Measurements from ENCODE around the gene CYP39A1.

Gene CYP39A1

DNA sequence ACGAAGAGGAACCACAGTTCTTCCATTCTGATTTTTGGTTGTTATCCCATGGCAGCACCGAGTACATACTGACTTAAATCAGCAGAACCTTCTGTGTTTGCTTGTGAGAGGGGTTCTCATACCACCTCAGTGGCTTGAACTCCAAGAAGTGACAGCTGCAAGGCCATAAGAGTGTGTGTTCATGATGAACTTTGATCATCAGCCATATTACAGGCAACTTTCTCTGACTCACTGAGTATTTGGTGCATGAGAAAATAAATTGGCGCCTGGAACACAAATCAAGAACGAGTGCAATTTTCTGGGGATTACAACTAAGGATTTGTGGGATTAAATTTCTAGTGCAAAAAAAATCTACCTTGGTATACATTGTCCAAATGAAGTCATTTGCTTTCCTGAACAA is 68.9 kb downstream of the CYP39A1 start:
- Histone ChIP-seq H4K8ac (ENCODE audit: low read depth, low read length) (no peak overlapping the region), H3K4ac (ENCODE audit: low read depth, low read length) (no peak overlapping the region), H3K18ac (ENCODE audit: low read length) (no peak overlapping the region), H3K9ac (ENCODE audit: low read length) (no peak overlapping the region), H3K4me2 (ENCODE audit: low read length) (no peak overlapping the region), H3K27ac (ENCODE audit: low read depth, low read length) (no peak overlapping the region), H3K27me3 (ENCODE audit: insufficient read depth, low read length) (no peaks in the 10 kb centered on the region), H3K9me3 (ENCODE audit: insufficient read depth, low read depth, low read length) (no peaks in the 10 kb centered on the region), H3K36me3 (ENCODE audit: control insufficient read depth in 1 of 2, insufficient read depth in 2 of 2, low read length in 2 of 2) (no peaks in the 10 kb centered on the region), H2BK5ac (ENCODE audit: low read depth, low read length, poor library complexity) (no peak overlapping the region), H3K4me1 (ENCODE audit: control insufficient read depth in 1 of 2, insufficient read depth in 2 of 2, low read length in 2 of 2) (no peaks in the 10 kb centered on the region), H3K14ac (ENCODE audit: low read length) (no peak overlapping the region), H3K79me1 (ENCODE audit: low read length) (no peaks in the 10 kb centered on the region), H2BK120ac (ENCODE audit: insufficient read depth, low read length, poor library complexity) (no peak overlapping the region), H2AK5ac (ENCODE audit: low read length) (no peak overlapping the region), H2AFZ (ENCODE audit: insufficient read depth, low read length, poor library complexity) (no peak overlapping the region), H2BK12ac (ENCODE audit: low read length) (no peak overlapping the region), H3K79me2 (ENCODE audit: control insufficient read depth, insufficient read depth, low read length, poor library complexity) (no peaks in the 10 kb centered on the region), H4K12ac (ENCODE audit: low read depth, low read length) (no peak overlapping the region), H3K4me3 (ENCODE audit: low read depth, low read length) (no peak overlapping the region), H4K91ac (ENCODE audit: low read depth, low read length) (no peak overlapping the region), H3K23ac (ENCODE audit: low read length) (no peak overlapping the region)
- WGBS (ENCODE audit: extremely low coverage, insufficient coverage, insufficient read length): no CpG with 5 or more reads among the region's 4 CpGs
- DNase-seq: no peak

DNA sequence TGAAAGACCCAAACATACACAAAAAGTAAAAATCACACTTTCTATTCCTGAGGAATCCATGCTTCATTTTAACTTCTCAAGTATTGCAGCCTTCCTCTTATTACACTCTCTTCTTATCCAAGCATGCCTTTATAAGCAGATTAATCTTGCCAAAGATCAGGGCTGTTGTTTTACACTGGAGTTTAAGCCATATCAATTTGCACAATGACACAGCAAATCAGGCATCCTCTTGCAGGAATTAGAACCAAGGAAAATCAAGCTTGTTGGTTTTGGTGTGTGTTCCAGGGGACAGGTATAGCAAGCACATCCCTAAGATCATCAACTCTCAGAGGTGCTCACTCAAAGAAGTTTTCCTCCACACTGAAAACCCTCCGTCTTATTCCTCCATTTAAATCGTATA is 69.5 kb downstream of the CYP39A1 start:
- H2AK5ac ChIP-seq (ENCODE audit: low read length): no peak overlapping the region
- no peaks in the 10 kb centered on the region for H3K4me1 ChIP-seq (ENCODE audit: control insufficient read depth in 1 of 2, insufficient read depth in 2 of 2, low read length in 2 of 2)
- no peak overlapping the region for H2BK5ac ChIP-seq (ENCODE audit: low read depth, low read length, poor library complexity)
- H3K9ac ChIP-seq (ENCODE audit: low read length): no peak overlapping the region
- no peaks in the 10 kb centered on the region for H3K79me2 ChIP-seq (ENCODE audit: control insufficient read depth, insufficient read depth, low read length, poor library complexity)
- no peak overlapping the region for H4K12ac ChIP-seq (ENCODE audit: low read depth, low read length)
- no peaks in the 10 kb centered on the region for H3K36me3 ChIP-seq (ENCODE audit: control insufficient read depth in 1 of 2, insufficient read depth in 2 of 2, low read length in 2 of 2)
- no peak overlapping the region for H3K23ac ChIP-seq (ENCODE audit: low read length)
- H3K4me2 ChIP-seq (ENCODE audit: low read length): no peak overlapping the region
- no peak overlapping the region for H3K4me3 ChIP-seq (ENCODE audit: low read depth, low read length)
- no peak overlapping the region for H3K4ac ChIP-seq (ENCODE audit: low read depth, low read length)
- H3K9me3 ChIP-seq (ENCODE audit: insufficient read depth, low read depth, low read length): no peaks in the 10 kb centered on the region
- H2BK120ac ChIP-seq (ENCODE audit: insufficient read depth, low read length, poor library complexity): no peak overlapping the region
- H2BK12ac ChIP-seq (ENCODE audit: low read length): no peak overlapping the region
- H3K14ac ChIP-seq (ENCODE audit: low read length): no peak overlapping the region
- no peaks in the 10 kb centered on the region for H3K79me1 ChIP-seq (ENCODE audit: low read length)
- no peak overlapping the region for H3K18ac ChIP-seq (ENCODE audit: low read length)
- H4K8ac ChIP-seq (ENCODE audit: low read depth, low read length): no peak overlapping the region
- H3K27me3 ChIP-seq (ENCODE audit: insufficient read depth, low read length): no peaks in the 10 kb centered on the region
- no peak for DNase-seq
- WGBS (ENCODE audit: extremely low coverage, insufficient coverage, insufficient read length): no CpG with 5 or more reads among the region's 2 CpGs
- no peak overlapping the region for H4K91ac ChIP-seq (ENCODE audit: low read depth, low read length)
- no peak overlapping the region for H3K27ac ChIP-seq (ENCODE audit: low read depth, low read length)
- H2AFZ ChIP-seq (ENCODE audit: insufficient read depth, low read length, poor library complexity): no peak overlapping the region

DNA sequence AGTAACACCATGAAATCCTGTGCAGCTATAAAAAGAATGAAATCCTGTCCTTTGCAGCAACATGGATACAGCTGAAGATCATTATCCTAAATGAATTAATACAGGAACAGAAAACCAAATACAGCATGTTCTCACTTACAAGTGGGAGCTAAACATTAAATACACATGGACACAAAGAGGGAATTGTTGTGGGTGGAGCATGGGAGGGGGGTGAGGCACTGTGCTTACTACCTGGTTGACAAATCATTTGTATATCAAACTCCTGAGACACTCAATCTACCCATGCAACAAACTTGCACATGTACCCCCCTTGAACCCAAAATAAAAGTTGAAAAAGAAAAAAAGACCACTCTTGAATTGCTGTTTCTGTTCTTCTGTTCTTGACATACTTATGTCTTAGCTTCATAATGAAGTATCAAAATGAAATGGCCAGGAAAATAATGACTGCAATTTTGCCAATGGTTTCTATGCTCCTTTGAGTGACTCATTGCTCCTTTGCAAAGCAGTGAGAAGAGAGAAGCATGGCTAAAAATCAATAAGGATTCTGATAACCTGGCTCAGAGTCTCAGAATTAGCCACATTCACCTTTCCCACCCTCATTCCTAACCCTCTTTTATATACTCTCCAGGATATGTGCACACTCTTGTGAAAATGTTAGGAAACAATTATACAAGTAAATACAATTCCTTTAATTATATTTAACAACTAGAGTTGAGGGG is 71.0 kb downstream of the CYP39A1 start:
- DNase-seq: no peak
- Histone ChIP-seq H3K14ac (ENCODE audit: low read length) (no peak overlapping the region), H2AFZ (ENCODE audit: insufficient read depth, low read length, poor library complexity) (no peak overlapping the region), H4K8ac (ENCODE audit: low read depth, low read length) (no peak overlapping the region), H3K4me2 (ENCODE audit: low read length) (no peak overlapping the region), H3K27me3 (ENCODE audit: insufficient read depth, low read length) (no peaks in the 10 kb centered on the region), H3K27ac (ENCODE audit: low read depth, low read length) (no peak overlapping the region), H2BK12ac (ENCODE audit: low read length) (no peak overlapping the region), H3K23ac (ENCODE audit: low read length) (no peak overlapping the region), H3K9ac (ENCODE audit: low read length) (no peak overlapping the region), H3K79me2 (ENCODE audit: control insufficient read depth, insufficient read depth, low read length, poor library complexity) (no peaks in the 10 kb centered on the region), H4K12ac (ENCODE audit: low read depth, low read length) (no peak overlapping the region), H3K36me3 (ENCODE audit: control insufficient read depth in 1 of 2, insufficient read depth in 2 of 2, low read length in 2 of 2) (no peaks in the 10 kb centered on the region), H4K91ac (ENCODE audit: low read depth, low read length) (no peak overlapping the region), H3K4me1 (ENCODE audit: control insufficient read depth in 1 of 2, insufficient read depth in 2 of 2, low read length in 2 of 2) (no peaks in the 10 kb centered on the region), H2BK5ac (ENCODE audit: low read depth, low read length, poor library complexity) (no peak overlapping the region), H2AK5ac (ENCODE audit: low read length) (no peak overlapping the region), H2BK120ac (ENCODE audit: insufficient read depth, low read length, poor library complexity) (no peak overlapping the region), H3K18ac (ENCODE audit: low read length) (no peak overlapping the region), H3K79me1 (ENCODE audit: low read length) (no peaks in the 10 kb centered on the region), H3K4me3 (ENCODE audit: low read depth, low read length) (no peak overlapping the region), H3K9me3 (ENCODE audit: insufficient read depth, low read depth, low read length) (no peaks in the 10 kb centered on the region), H3K4ac (ENCODE audit: low read depth, low read length) (no peak overlapping the region)

DNA sequence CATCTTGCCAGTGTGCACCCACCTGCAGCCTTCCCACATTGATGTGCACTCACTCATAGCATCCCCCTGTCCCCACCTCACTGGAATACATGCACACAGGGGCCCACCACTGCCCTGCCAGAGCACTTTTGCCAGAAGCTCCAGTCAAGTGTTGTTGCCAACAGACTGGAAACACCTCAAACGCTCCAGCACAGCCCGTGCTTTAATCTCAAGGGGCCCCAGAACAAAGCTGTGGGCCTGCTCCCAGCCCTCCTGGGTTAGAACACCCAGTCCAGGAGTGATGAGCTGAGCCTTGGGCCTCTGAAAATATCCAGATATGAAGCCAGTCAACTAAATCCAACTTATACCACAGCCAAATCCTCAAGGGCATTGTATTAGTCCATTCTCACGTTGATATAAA is 77.1 kb downstream of the CYP39A1 start:
- Histone ChIP-seq H4K12ac (ENCODE audit: low read depth, low read length) (no peak overlapping the region), H4K8ac (ENCODE audit: low read depth, low read length) (no peak overlapping the region), H3K23ac (ENCODE audit: low read length) (no peak overlapping the region), H2BK12ac (ENCODE audit: low read length) (no peak overlapping the region), H3K9ac (ENCODE audit: low read length) (no peak overlapping the region), H3K27ac (ENCODE audit: low read depth, low read length) (no peak overlapping the region), H3K9me3 (ENCODE audit: insufficient read depth, low read depth, low read length) (peaks cover 1% of the 10 kb centered on the region), H3K4me1 (ENCODE audit: control insufficient read depth in 1 of 2, insufficient read depth in 2 of 2, low read length in 2 of 2) (no peaks in the 10 kb centered on the region), H3K79me1 (ENCODE audit: low read length) (no peaks in the 10 kb centered on the region), H2AK5ac (ENCODE audit: low read length) (no peak overlapping the region), H3K18ac (ENCODE audit: low read length) (no peak overlapping the region), H3K27me3 (ENCODE audit: insufficient read depth, low read length) (no peaks in the 10 kb centered on the region), H2BK120ac (ENCODE audit: insufficient read depth, low read length, poor library complexity) (no peak overlapping the region), H3K14ac (ENCODE audit: low read length) (no peak overlapping the region), H2AFZ (ENCODE audit: insufficient read depth, low read length, poor library complexity) (no peak overlapping the region), H3K79me2 (ENCODE audit: control insufficient read depth, insufficient read depth, low read length, poor library complexity) (no peaks in the 10 kb centered on the region), H3K36me3 (ENCODE audit: control insufficient read depth in 1 of 2, insufficient read depth in 2 of 2, low read length in 2 of 2) (no peaks in the 10 kb centered on the region), H3K4ac (ENCODE audit: low read depth, low read length) (no peak overlapping the region), H3K4me2 (ENCODE audit: low read length) (no peak overlapping the region), H4K91ac (ENCODE audit: low read depth, low read length) (no peak overlapping the region), H3K4me3 (ENCODE audit: low read depth, low read length) (no peak overlapping the region), H2BK5ac (ENCODE audit: low read depth, low read length, poor library complexity) (no peak overlapping the region)
- no CpG with 5 or more reads among the region's 3 CpGs for WGBS (ENCODE audit: extremely low coverage, insufficient coverage, insufficient read length)
- no peak for DNase-seq
